ENCODE data around the gene GCHFR.

The GCHFR gene

GRCh38 chr15:40776537-40777141 lies 12.8 kb downstream of the GCHFR start:
- peak; percentile 73 for DNase-seq

DNA sequence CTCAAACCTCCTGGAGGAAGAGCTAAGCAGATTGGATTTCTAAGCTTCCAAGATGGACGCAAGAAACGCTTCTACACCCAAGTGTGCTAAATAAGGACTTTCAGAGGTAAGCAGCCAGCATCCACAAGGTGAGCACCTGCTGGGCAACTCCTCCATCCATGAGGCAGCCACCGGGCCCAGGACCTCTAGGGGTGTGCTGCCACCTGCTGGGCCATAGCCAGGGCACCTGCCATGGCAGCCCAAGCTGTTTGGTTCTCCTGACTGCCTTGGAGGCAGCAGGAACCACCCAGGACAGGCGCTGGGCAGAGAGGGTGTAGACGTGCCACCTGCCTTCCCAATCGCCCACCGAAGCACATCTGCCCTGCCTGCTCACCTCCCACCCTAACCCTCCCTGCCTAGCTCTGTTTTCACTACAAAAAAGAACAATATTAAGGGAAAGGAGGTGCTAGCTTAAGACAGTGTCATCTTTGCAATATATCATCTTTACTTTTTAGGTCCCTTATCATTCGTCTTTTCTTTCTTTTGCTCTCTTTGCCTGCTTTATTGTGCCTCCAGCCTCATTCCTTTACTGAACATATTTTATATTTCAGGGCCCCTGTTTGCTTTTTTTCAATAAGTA lies 18.9 kb downstream of the GCHFR start:
- peak; percentile 83 for DNase-seq

- DNase-seq, result no peak
These were observed 21.3 kb downstream of the GCHFR start for GRCh38 chr15:40785164-40785563.

DNA sequence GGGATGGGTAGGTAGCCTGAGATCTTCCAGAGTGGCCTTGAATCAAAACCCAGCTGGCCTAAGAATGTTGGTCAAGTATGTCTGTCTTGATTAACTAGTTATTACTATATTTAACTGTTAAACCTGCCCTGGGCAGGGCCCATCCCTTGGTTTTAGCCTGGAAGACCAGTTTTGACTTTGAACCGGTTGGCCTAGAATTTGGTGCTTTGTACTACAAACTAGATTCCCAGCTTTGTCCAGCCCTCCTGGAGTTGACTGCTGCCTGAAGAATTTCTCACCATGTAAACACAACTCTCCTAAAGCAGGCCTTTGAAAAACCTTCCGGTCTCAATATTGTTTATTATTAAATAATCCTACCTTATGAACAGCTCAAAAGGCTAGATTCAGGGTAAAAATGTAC lies 21.9 kb downstream of the GCHFR start:
- DNase-seq, result no peak

DNA sequence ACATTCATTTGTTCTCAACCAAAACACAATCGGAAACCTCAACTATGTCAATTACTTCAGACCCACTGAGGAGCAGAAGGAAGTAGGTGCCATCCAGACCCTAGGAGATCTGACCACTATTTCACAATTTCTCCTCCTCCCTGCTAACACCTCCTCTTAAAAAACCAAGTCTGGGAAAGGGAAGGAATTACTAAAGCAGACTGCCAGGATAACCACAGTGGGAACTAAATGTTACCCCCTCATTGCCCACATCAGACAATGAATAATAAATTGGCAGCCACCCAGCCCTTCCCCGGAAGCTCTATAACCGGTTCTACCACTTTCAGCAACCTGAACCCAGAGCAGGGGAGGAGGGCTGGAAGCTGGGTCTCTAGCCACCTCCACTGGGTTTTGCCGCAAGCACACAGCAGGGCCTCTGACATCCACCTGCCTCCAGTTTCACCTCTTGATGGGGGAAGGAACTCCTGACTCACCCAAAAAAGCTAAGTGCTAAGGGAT lies 23.5 kb downstream of the GCHFR start:
- peak; percentile 66 for DNase-seq

DNA sequence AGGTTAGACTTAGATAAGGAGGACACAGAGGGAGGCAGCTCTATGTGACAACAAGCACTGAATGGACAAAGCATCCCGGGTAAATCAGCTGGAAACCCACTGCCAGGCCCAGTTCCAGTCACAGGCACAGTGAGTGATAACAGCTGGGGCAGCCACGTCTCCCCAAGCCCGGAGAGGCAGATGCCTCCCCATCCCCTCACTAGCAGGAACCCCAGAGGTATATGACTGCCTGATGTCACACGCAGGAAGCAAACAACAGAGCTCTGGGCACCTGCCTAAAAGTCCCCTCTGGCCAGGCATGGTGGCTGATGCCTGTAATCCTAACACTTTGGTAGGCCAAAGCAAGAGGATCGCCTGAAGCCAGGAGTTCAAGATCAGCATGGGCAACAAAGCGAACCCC lies 24.1 kb downstream of the GCHFR start:
- peak; percentile 28 for DNase-seq

- DNase-seq, result no peak
These were observed 25.3 kb downstream of the GCHFR start for GRCh38 chr15:40789119-40789518.

DNA sequence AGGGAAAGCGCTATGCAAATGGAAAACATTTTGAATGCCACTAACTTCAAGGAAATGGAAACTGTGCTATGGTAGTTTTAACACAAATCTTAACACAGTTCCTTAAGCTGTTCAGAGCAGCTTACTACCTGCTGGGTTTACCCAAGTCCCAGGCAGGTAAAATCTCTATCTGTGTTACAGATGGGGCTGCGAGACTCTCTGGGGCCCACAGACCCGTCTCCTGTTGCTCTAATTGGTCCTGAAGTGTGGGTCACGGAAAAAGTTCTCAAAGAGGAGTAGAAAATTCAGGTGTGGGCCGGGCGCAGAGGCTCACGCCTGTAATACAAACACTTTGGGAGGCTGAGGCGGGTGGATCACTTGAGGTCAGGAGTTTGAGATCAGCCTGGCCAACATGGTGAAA lies 26.1 kb downstream of the GCHFR start:
- DNase-seq, result no peak

- DNase-seq, result no peak
These were observed 26.9 kb downstream of the GCHFR start for GRCh38 chr15:40790718-40791117.

DNA sequence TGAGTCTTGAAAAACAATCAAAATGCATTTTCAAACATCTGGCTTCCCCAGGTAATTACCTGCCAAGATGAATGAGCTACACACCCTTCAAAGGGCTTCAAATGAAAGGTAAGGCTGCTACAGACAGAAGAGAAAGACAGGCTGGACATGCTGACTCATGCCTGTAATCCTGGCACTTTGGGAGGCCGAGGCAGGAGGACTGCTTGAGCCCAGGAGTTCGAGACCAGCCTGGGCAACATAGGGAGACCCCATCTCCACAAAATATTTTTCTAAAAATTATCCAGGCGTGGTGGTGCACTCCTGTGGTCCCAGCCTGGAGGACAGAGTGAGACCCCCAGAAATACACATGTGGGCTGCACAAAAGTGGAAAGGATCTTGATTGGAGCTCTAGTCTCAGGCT lies 28.5 kb downstream of the GCHFR start:
- DNase-seq, result no peak

DNA sequence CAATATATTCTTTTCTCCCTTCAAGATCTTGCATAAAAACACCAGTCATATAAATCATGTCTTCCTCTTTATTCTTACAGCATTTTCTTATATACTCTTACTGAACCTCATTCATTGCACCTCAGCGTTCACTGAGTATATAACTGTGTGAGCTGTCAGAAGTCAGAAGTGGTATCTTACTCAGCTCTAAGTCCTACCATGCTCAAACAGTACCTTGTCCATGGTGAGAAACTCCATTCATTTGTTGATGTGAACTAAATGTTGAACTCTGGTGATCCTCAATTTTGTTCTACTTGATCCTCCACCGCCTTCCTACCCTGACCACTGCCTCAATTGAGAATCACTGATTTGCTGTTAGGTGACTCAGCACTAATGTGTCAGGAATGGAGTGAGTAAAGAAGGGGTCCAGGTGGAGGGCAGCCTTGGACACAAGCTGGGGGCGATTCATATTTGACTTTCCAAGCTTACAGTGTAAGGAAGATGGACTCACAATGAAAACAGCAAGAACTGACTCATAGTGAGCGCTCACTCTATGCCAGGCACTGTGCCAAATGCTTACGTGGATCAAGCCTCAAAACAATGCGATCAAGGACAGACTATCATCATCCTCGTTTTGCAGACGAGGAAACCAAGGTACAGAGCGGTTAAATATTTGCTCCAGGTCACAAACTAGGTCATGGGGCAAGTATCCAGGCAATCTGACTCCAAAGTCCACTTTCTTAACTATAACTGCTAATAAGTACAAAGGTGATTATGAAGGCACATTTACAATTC lies 29.5 kb downstream of the GCHFR start:
- DNase-seq, result peak; percentile 48

GRCh38 chr15:40796041-40796440 lies 32.2 kb downstream of the GCHFR start:
- DNase-seq, result no peak

- no peak for DNase-seq
These were observed 32.6 kb downstream of the GCHFR start for GRCh38 chr15:40796512-40796911.

- no peak for DNase-seq
These were observed 35.7 kb downstream of the GCHFR start for GRCh38 chr15:40799523-40799922.

GRCh38 chr15:40803076-40803475 lies 39.2 kb downstream of the GCHFR start:
- DNase-seq, result no peak

DNA sequence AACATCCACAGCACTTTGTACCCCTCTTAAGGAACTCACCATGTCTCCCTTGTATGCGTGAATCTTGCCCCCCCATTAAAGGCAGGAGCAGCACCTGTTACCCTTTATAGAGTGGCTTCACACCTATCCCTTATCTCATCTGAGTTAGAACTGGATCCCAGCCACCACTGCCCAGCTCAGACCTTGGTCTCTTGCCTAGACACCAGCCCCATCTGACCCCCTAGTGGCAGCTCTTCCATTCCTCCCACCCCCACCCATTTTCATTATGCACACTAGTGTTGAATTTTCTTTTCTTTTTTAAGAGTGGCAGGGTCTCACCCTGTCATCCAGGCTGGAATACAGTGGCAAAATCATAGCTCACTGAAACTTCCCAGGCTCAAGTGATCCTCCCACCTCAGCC lies 39.8 kb downstream of the GCHFR start:
- DNase-seq, result no peak

- no peak for DNase-seq
These were observed 42.8 kb downstream of the GCHFR start for GRCh38 chr15:40806672-40807027.

GRCh38 chr15:40807028-40807887 lies 43.4 kb downstream of the GCHFR start, which contains the start of the genes DNAJC17 and ZFYVE19:
TSS of gene DNAJC17 (minus strand) at chr15:40807473. CDS start at chr15:40807446, 27 bp downstream.
TSS of gene ZFYVE19 (plus strand) at chr15:40807089. CDS start at chr15:40807590, 501 bp downstream.
- DNase-seq, result peak; percentile 99

GRCh38 chr15:40807888-40808461 lies 44.1 kb downstream of the GCHFR start:
- DNase-seq, result no peak

GRCh38 chr15:40808861-40809450 lies 45.1 kb downstream of the GCHFR start:
- DNase-seq, result no peak

- DNase-seq, result no peak
These were observed 49.0 kb downstream of the GCHFR start for GRCh38 chr15:40812721-40813425.
